Neural cell (in vitro differentiated cells): Measurements from ENCODE around the gene FRMD4A. TPM values are rescaled to one million over a fixed set of nuclear protein-coding genes. Genes with fewer than 3 reads are reported as not detected.
"Not testable (repeated sequence)": the region's sequence is repeated elsewhere in the genome, so short reads cannot be mapped to it uniquely, and the experiment has no call there.

Experiments
- H2AFZ ChIP-seq: fragments of 200-600, 300-800 bp; sonication (generic), shearing (Covaris generic); 2 replicates; pipeline ENCODE4 v1.6.0; 2014; ENCODE audit warnings: low read depth, mild to moderate bottlenecking, antibody characterized with exemption, low read length, moderate library complexity
- H3F3A ChIP-seq: fragments of 200-600 bp; shearing (Covaris generic); 2 replicates; pipeline ENCODE4 v1.6.1; 2016; ENCODE audit warnings: mild to moderate bottlenecking, moderate library complexity, mixed read lengths, antibody characterized with exemption, low read length; ENCODE audit not compliant: insufficient read depth, poor library complexity, severe bottlenecking
- H3K27ac ChIP-seq: fragments of 200-600, 300-800 bp; sonication (generic), shearing (Covaris generic); 2 replicates; pipeline ENCODE4 v1.5.1; 2014; ENCODE audit warnings: mild to moderate bottlenecking, low read length, moderate library complexity
- H3K27me3 ChIP-seq: fragments of 300-800, 200-600 bp; sonication (generic), shearing (Covaris generic); 2 replicates; pipeline ENCODE4 v1.6.0; 2014; ENCODE audit warnings: mild to moderate bottlenecking, low read depth, low read length, moderate library complexity; ENCODE audit not compliant: insufficient read depth
- H3K36me3 ChIP-seq: fragments of 300-800, 200-600 bp; sonication (generic), shearing (Covaris generic); 2 replicates; pipeline ENCODE4 v1.5.1; 2014; ENCODE audit warnings: mild to moderate bottlenecking, antibody characterized with exemption, low read length, moderate library complexity; ENCODE audit not compliant: insufficient read depth
- H3K4me2 ChIP-seq: fragments of 300-800, 200-600 bp; sonication (generic), shearing (Covaris generic); 2 replicates; pipeline ENCODE4 v1.6.0; 2014; ENCODE audit warnings: mild to moderate bottlenecking, low read length
- H3K4me3 ChIP-seq: fragments of 300-800, 200-600 bp; sonication (generic), shearing (Covaris generic); 2 replicates; pipeline ENCODE4 v1.5.1; 2014; ENCODE audit warnings: mild to moderate bottlenecking, low read length, moderate library complexity
- H3K79me2 ChIP-seq: fragments of 200-600 bp; shearing (Covaris generic); replicated peaks from 2 replicates; pipeline ENCODE4 v1.6.0; 2014; ENCODE audit warnings: mild to moderate bottlenecking, low read length, moderate library complexity; ENCODE audit not compliant: insufficient read depth
- H3K9ac ChIP-seq: fragments of 300-800, 200-600 bp; sonication (generic), shearing (Covaris generic); 2 replicates; pipeline ENCODE4 v1.6.1; 2016; ENCODE audit warnings: mild to moderate bottlenecking, low read length, mixed read lengths
- H3K9me2 ChIP-seq: fragments of 200-600 bp; shearing (Covaris generic); 2 replicates; pipeline ENCODE4 v1.6.1; 2016; ENCODE audit warnings: mild to moderate bottlenecking, low read length, mixed read lengths; ENCODE audit not compliant: insufficient read depth
- H3K9me3 ChIP-seq: fragments of 200-600, 300-800 bp; sonication (generic), shearing (Covaris generic); 2 replicates; pipeline ENCODE4 v1.6.1; 2016; ENCODE audit warnings: mild to moderate bottlenecking, mixed run types, low read length, moderate library complexity, mixed read lengths
- H4K20me1 ChIP-seq: fragments of 200-600 bp; shearing (Covaris generic); 2 replicates; pipeline ENCODE4 v1.6.1; 2016; ENCODE audit warnings: mild to moderate bottlenecking, mixed run types; ENCODE audit not compliant: insufficient read depth
- EP300 ChIP-seq: fragments of 450-650 bp; conservative IDR thresholded peaks from 2 replicates; pipeline ENCODE4 v1.6.1; 2014; ENCODE audit warnings: antibody characterized with exemption, mild to moderate bottlenecking, moderate library complexity; ENCODE audit not compliant: poor library complexity, severe bottlenecking
- EZH2 ChIP-seq: fragments of 200-600, 300-800 bp; shearing (Covaris generic), sonication (generic); IDR thresholded peaks from 2 replicates; pipeline ENCODE4 v1.6.1; 2014; ENCODE audit warnings: antibody characterized with exemption, low read length, borderline replicate concordance, mild to moderate bottlenecking; ENCODE audit not compliant: insufficient read depth, poor library complexity, severe bottlenecking
- MXI1 ChIP-seq: fragments of 450-650 bp; conservative IDR thresholded peaks from 2 replicates; pipeline ENCODE4 v1.6.1; 2014; ENCODE audit warnings: antibody characterized with exemption, mild to moderate bottlenecking; ENCODE audit not compliant: poor library complexity, severe bottlenecking
- POLR2AphosphoS5 ChIP-seq: IDR thresholded peaks from 2 replicates; pipeline ENCODE4 v1.6.1; 2012
- RAD21 ChIP-seq: fragments of 450-650 bp; conservative IDR thresholded peaks from 2 replicates; pipeline ENCODE4 v1.6.1; 2014; ENCODE audit warnings: antibody characterized with exemption, mild to moderate bottlenecking, moderate library complexity
- REST ChIP-seq: IDR thresholded peaks from 2 replicates; pipeline ENCODE4 v1.6.1; 2012; ENCODE audit warnings: borderline replicate concordance
- SMC3 ChIP-seq: fragments of 450-650 bp; conservative IDR thresholded peaks from 2 replicates; pipeline ENCODE4 v1.6.1; 2014; ENCODE audit warnings: antibody characterized with exemption, mild to moderate bottlenecking, moderate library complexity; ENCODE audit not compliant: poor library complexity
- TAF1 ChIP-seq: IDR thresholded peaks from 2 replicates; pipeline ENCODE4 v1.6.1; 2012; ENCODE audit warnings: low read depth
- polyA plus RNA-seq: library from polyadenylated mRNA; depleted of rRNA; stranded (reverse); fragments of >200 nt; gene quantifications from 2 replicates; pipeline ENCODE4 v1.2.3, GENCODE V29; 2014
- TF ChIP-seq, protein P1 (sequence below): fragments of 450-650 bp; IDR thresholded peaks from 2 replicates; pipeline ENCODE4 v1.5.1; 2014; ENCODE audit warnings: antibody characterized with exemption, mild to moderate bottlenecking, moderate library complexity; ENCODE audit not compliant: poor library complexity, severe bottlenecking

The FRMD4A gene
- polyA plus RNA-seq, 1 donor from 2014 or later: 36.5 TPM

DNA sequence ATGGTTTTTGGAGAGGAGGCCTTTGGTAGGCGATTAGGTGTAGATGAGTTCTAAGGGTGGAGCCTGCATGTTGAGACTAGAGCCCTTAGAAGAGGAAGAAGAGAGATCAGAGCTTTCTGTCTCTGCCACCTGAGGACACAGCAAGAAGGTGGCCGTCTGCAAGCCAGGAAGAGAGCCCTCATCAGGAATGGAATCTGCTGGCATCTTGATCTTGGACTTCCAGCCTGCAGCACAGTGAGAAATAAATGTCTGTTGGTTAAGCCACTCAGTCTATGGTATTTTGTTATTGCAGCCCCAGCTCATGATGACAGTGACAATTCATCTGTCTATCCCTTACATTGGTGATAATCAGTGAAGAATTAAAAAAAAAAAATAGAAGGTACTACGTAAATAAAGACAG, 408.8 kb downstream of the FRMD4A start:
- Histone ChIP-seq H3K27me3 (no peaks in the 10 kb centered on the region), H3F3A (no peaks in the 10 kb centered on the region), H3K27ac (no peak overlapping the region), H3K4me2 (no peak overlapping the region), H2AFZ (no peak overlapping the region), H3K36me3 (no peaks in the 10 kb centered on the region), H3K9me3 (no peaks in the 10 kb centered on the region), H3K9ac (no peak overlapping the region), H4K20me1 (no peaks in the 10 kb centered on the region), H3K4me3 (no peak overlapping the region), H3K79me2 (no peaks in the 10 kb centered on the region), H3K9me2 (no peaks in the 10 kb centered on the region)
- TF ChIP-seq POLR2AphosphoS5 (no peak), TAF1 (no peak), MXI1 (no peak), REST (no peak), EP300 (no peak), EZH2 (no peak)
- TF ChIP-seq, protein P1, sequence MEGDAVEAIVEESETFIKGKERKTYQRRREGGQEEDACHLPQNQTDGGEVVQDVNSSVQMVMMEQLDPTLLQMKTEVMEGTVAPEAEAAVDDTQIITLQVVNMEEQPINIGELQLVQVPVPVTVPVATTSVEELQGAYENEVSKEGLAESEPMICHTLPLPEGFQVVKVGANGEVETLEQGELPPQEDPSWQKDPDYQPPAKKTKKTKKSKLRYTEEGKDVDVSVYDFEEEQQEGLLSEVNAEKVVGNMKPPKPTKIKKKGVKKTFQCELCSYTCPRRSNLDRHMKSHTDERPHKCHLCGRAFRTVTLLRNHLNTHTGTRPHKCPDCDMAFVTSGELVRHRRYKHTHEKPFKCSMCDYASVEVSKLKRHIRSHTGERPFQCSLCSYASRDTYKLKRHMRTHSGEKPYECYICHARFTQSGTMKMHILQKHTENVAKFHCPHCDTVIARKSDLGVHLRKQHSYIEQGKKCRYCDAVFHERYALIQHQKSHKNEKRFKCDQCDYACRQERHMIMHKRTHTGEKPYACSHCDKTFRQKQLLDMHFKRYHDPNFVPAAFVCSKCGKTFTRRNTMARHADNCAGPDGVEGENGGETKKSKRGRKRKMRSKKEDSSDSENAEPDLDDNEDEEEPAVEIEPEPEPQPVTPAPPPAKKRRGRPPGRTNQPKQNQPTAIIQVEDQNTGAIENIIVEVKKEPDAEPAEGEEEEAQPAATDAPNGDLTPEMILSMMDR: no peak

DNA sequence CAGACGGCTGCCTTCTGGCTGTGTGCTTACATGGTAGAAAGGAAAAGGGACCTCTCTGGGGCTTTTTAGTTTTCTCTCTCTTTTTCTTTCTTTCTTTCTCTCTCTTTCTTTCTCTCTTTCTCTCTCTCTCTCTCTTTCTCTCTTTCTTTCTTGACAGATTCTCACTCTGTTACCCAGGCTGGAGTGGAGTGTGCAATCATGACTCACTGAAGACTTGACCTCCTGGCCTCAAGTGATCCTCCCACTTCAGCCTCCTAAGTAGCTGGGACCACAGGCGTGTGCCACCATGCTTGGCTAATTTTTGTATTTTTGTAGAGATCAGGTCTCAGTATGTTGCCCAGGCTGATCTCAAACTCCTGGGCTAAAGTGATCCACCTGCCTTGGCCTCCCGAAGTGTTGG, 409.6 kb downstream of the FRMD4A start:
- H2AFZ ChIP-seq, H3K27me3 ChIP-seq, H3K79me2 ChIP-seq, H3K9me3 ChIP-seq, H3K9me2 ChIP-seq, H3F3A ChIP-seq, H3K9ac ChIP-seq, H3K36me3 ChIP-seq, H3K4me3 ChIP-seq, H4K20me1 ChIP-seq, H3K27ac ChIP-seq, H3K4me2 ChIP-seq: not testable (repeated sequence)

DNA sequence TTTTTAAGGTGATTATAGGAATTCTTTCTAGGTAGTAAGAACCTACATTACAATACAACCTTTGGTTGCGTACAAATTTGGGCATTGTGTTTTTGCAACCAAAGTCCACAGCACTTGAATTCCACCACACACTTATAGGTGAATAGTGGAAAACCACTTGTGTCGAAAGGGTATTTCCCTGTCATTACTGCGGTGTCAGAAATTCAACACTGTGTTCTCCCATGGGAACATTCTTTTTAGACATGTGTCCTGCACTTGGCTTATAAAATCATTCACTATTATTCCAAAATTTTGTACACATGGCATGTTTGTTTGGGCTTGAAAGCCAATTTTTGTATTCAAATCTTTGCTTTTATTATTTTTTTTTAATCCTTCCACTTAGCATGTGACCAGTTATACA, 410.3 kb downstream of the FRMD4A start:
- Histone ChIP-seq H3K36me3 (no peaks in the 10 kb centered on the region), H3K9me2 (no peaks in the 10 kb centered on the region), H3K4me2 (no peak overlapping the region), H3K79me2 (no peaks in the 10 kb centered on the region), H3K27ac (no peak overlapping the region), H3K9ac (no peak overlapping the region), H3K27me3 (no peaks in the 10 kb centered on the region), H3F3A (no peaks in the 10 kb centered on the region), H4K20me1 (no peaks in the 10 kb centered on the region), H3K9me3 (no peaks in the 10 kb centered on the region), H3K4me3 (no peak overlapping the region), H2AFZ (no peak overlapping the region)
- TF ChIP-seq MXI1: no peak
- TF ChIP-seq EP300: no peak
- TF ChIP-seq SMC3: no peak
- no peak for TF ChIP-seq RAD21
- no peak for TF ChIP-seq EZH2
- TF ChIP-seq, protein P1: no peak
- no peak for TF ChIP-seq POLR2AphosphoS5
- TF ChIP-seq REST: no peak
- no peak for TF ChIP-seq TAF1
